ENCODE data around the gene TCF12. TPM values are rescaled to one million over a fixed set of nuclear protein-coding genes. Genes with fewer than 3 reads are reported as not detected.

TCF12 gene
- polyA plus RNA-seq, 3 donors = 15.8 to 52.5 (median 27.6) TPM

DNA sequence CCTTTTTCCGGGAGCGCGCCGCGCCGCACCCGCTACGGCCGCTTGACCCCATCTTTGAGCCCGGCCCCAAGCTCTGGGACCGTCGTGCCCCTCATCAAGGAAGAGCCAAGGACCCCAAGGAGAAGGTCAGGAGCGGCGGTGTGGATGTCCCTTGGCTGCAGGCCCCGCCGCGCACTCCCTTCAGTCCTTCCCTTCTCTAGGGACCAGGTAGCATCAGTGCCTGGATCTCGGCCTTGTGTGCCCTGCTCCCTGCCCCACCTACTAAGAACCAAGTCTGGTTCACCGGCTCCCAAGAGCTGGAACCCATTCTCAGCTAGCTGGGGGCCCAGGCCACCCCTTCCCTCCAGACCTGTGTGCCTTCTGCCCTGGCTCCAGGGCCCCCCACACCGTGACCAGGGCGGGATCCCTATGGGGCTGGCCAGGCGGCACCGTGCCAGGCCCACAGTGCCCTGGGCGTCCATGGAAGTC, 388.5 kb downstream of the TCF12 start:
- intact Hi-C loops (cut with micrococcal nuclease) = loop anchor here (2.0 to 5.0 kb wide), 2 partner anchors 158 to 485 kb away; no protein-coding TSS in a partner anchor
- Histone ChIP-seq H3K4me3 (replicated peaks in 1 of 3; ENCODE audit: low read depth in 2 of 3, low read length in 3 of 3) (peak overlapping the region in 1 of 3 experiments; percentile 83), H3K9ac (ENCODE audit: insufficient read depth, low read length, poor library complexity, severe bottlenecking) (peak overlapping the region; percentile 68), H3K36me3 (replicated peaks in 1 of 2; ENCODE audit: control insufficient read depth in 1 of 2, insufficient read depth in 2 of 2, low read length in 2 of 2) (no peaks in the 10 kb centered on the region), H4K20me1 (ENCODE audit: insufficient read depth, low read length) (no peaks in the 10 kb centered on the region), H2AFZ (ENCODE audit: insufficient read depth, low read depth, low read length, poor library complexity, severe bottlenecking) (peak overlapping the region; percentile 93), H3K9me3 (replicated peaks in 1 of 2; ENCODE audit: control insufficient read depth in 1 of 2, insufficient read depth in 1 of 2, low read length in 2 of 2) (no peaks in the 10 kb centered on the region), H3K4me1 (ENCODE audit: control insufficient read depth in 1 of 2, insufficient read depth in 2 of 2, low read length in 2 of 2) (peaks cover 23 to 34% of the 10 kb centered on the region in 2 donors), H3K27me3 (ENCODE audit: control insufficient read depth in 2 of 2, insufficient read depth in 2 of 2, low read length in 2 of 2) (no peaks in the 10 kb centered on the region), H3K79me2 (ENCODE audit: insufficient read depth, low read length) (peaks cover 39% of the 10 kb centered on the region), H3K4me2 (replicated peaks; ENCODE audit: extremely low read depth, low read length, poor library complexity, severe bottlenecking) (peak overlapping the region; percentile 94), H3K27ac (ENCODE audit: low read depth in 1 of 2, low read length in 2 of 2) (no peak overlapping the region)
- no peak for DNase-seq
- 58% methylated on average over 15 of the region's 24 CpGs for WGBS (ENCODE audit: insufficient coverage)
- Mint-ChIP-seq H3K4me3 (peak overlapping the region; percentile 92 to 98), H3K27ac (peak overlapping the region in 1 of 7 donors; percentile 37), H3K9me3 (no peaks in the 10 kb centered on the region), H3K4me1 (peaks cover 40% of the 10 kb centered on the region), H3K27me3 (ENCODE audit: low read depth in 3 of 3) (peaks cover 0 to 3% (median 3%) of the 10 kb centered on the region in 3 donors), H3K36me3 (no peaks in the 10 kb centered on the region)
- TF ChIP-seq, protein P1, sequence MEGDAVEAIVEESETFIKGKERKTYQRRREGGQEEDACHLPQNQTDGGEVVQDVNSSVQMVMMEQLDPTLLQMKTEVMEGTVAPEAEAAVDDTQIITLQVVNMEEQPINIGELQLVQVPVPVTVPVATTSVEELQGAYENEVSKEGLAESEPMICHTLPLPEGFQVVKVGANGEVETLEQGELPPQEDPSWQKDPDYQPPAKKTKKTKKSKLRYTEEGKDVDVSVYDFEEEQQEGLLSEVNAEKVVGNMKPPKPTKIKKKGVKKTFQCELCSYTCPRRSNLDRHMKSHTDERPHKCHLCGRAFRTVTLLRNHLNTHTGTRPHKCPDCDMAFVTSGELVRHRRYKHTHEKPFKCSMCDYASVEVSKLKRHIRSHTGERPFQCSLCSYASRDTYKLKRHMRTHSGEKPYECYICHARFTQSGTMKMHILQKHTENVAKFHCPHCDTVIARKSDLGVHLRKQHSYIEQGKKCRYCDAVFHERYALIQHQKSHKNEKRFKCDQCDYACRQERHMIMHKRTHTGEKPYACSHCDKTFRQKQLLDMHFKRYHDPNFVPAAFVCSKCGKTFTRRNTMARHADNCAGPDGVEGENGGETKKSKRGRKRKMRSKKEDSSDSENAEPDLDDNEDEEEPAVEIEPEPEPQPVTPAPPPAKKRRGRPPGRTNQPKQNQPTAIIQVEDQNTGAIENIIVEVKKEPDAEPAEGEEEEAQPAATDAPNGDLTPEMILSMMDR (IDR thresholded peaks at IDR 0.05) = peak; percentile 51

DNA sequence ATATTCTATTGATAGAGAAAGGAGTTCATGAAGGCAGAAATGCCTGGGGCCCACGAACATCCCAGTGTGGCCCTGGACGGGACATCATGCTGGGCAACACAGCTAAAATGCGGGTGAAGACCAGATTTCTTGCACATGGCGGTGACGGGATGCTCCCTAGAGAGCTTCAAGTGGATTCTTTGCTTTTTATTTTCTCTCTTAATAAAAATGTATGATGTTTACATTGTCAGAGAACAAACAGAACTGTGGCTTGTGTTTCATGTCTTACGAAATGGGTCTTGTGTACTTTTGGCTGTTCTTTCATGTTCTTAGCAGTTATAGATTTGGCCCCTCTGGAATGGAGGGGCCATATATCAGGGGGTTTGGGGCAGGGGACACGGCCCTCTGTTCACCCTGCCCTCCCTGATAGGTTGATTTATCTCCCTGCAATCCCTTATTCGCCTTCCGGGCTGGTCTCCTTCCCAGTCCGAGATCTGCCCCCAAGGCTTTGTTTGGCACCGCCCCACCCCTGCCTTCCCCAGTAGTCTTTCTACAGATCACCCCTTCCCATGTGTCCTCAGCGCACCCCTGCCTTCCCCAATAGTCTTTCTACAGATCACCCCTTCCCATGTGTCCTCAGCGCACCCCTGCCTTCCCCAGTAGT, 389.2 kb downstream of the TCF12 start:
- no peak overlapping the region for H3K4me2 ChIP-seq (replicated peaks; ENCODE audit: extremely low read depth, low read length, poor library complexity, severe bottlenecking)
- H3K27me3 Mint-ChIP-seq (ENCODE audit: low read depth in 3 of 3) = peaks cover 2 to 3% (median 3%) of the 10 kb centered on the region in 3 donors
- TF ChIP-seq, protein P1 (IDR thresholded peaks at IDR 0.05) = no peak

More for the DNA sequence above, 389.2 kb downstream of the TCF12 start:
- Mint-ChIP-seq H3K4me3 (no peak overlapping the region), H3K4me1 (peaks cover 35% of the 10 kb centered on the region), H3K27ac (no peak overlapping the region), H3K9me3 (no peaks in the 10 kb centered on the region), H3K36me3 (no peaks in the 10 kb centered on the region)
- Histone ChIP-seq H3K4me1 (ENCODE audit: control insufficient read depth in 1 of 2, insufficient read depth in 2 of 2, low read length in 2 of 2) (peaks cover 20 to 29% of the 10 kb centered on the region in 2 donors), H3K27ac (ENCODE audit: low read depth in 1 of 2, low read length in 2 of 2) (no peak overlapping the region), H3K9ac (ENCODE audit: insufficient read depth, low read length, poor library complexity, severe bottlenecking) (no peak overlapping the region), H2AFZ (ENCODE audit: insufficient read depth, low read depth, low read length, poor library complexity, severe bottlenecking) (no peak overlapping the region), H3K79me2 (ENCODE audit: insufficient read depth, low read length) (peaks cover 33% of the 10 kb centered on the region), H3K27me3 (ENCODE audit: control insufficient read depth in 2 of 2, insufficient read depth in 2 of 2, low read length in 2 of 2) (no peaks in the 10 kb centered on the region), H3K36me3 (replicated peaks in 1 of 2; ENCODE audit: control insufficient read depth in 1 of 2, insufficient read depth in 2 of 2, low read length in 2 of 2) (no peaks in the 10 kb centered on the region), H3K9me3 (replicated peaks in 1 of 2; ENCODE audit: control insufficient read depth in 1 of 2, insufficient read depth in 1 of 2, low read length in 2 of 2) (no peaks in the 10 kb centered on the region), H3K4me3 (replicated peaks in 1 of 3; ENCODE audit: low read depth in 2 of 3, low read length in 3 of 3) (no peak overlapping the region), H4K20me1 (ENCODE audit: insufficient read depth, low read length) (no peaks in the 10 kb centered on the region)
- WGBS (ENCODE audit: insufficient coverage) = 94% methylated on average over 3 of the region's 13 CpGs
- intact Hi-C loops (cut with micrococcal nuclease) = loop anchor here (2.0 to 5.0 kb wide), 2 partner anchors 159 to 485 kb away; no protein-coding TSS in a partner anchor
- DNase-seq = no peak

Measured in CD14-positive monocyte (primary cell).